GM23338 (cell line): ENCODE measurements around the gene CNTN5. TPM values are rescaled to one million over a fixed set of nuclear protein-coding genes. Genes with fewer than 3 reads are reported as not detected.

Source experiments
- ATAC-seq: fragments of 200-7000 bp; cut with Tn5 transposase; 3 replicates; pipeline ENCODE4 v1.9.1; 2020
- DNase-seq: peaks from one replicate; pipeline ENCODE4 v3.0.0-alpha.2; 2015; ENCODE audit warnings: low spot score
- H2AFZ ChIP-seq: fragments of 200-600 bp; sonication (generic); 2 replicates; pipeline ENCODE4 v1.8.0; 2016; ENCODE audit warnings: antibody characterized with exemption, mild to moderate bottlenecking, moderate library complexity
- H3F3A ChIP-seq: fragments of 200-600 bp; sonication (generic); replicated peaks from 2 replicates; pipeline ENCODE4 v1.8.0; 2017; ENCODE audit warnings: antibody characterized with exemption, mixed run types, low read depth
- H3K27ac ChIP-seq: fragments of 200-600 bp; sonication (generic); 2 replicates; pipeline ENCODE4 v1.6.1; 2016; ENCODE audit warnings: low read depth
- H3K27me3 ChIP-seq: fragments of 200-600 bp; sonication (generic); 2 replicates; pipeline ENCODE4 v1.8.0; 2016; ENCODE audit warnings: mild to moderate bottlenecking, mixed run types, moderate library complexity; ENCODE audit not compliant: insufficient read depth
- H3K36me3 ChIP-seq: fragments of 200-600 bp; sonication (generic); 2 replicates; pipeline ENCODE4 v1.8.0; 2016; ENCODE audit warnings: mild to moderate bottlenecking; ENCODE audit not compliant: insufficient read depth
- H3K4me1 ChIP-seq: fragments of 200-600 bp; sonication (generic); 2 replicates; pipeline ENCODE4 v1.8.0; 2016; ENCODE audit warnings: mild to moderate bottlenecking, moderate library complexity; ENCODE audit not compliant: insufficient read depth
- H3K4me2 ChIP-seq: fragments of 200-600 bp; sonication (generic); 2 replicates; pipeline ENCODE4 v1.7.1; 2017; ENCODE audit warnings: mixed run types
- H3K4me3 ChIP-seq: fragments of 200-600 bp; sonication (generic); 2 replicates; pipeline ENCODE4 v1.6.1; 2016; ENCODE audit warnings: mixed run types
- H3K79me2 ChIP-seq: fragments of 200-600 bp; sonication (generic); replicated peaks from 2 replicates; pipeline ENCODE4 v1.8.0; 2017; ENCODE audit warnings: mild to moderate bottlenecking; ENCODE audit not compliant: insufficient read depth
- H3K9me2 ChIP-seq: fragments of 200-600 bp; sonication (generic); 2 replicates; pipeline ENCODE4 v1.8.0; 2017; ENCODE audit not compliant: insufficient read depth
- H4K20me1 ChIP-seq: fragments of 200-600 bp; sonication (generic); replicated peaks from 2 replicates; pipeline ENCODE4 v1.8.0; 2017; ENCODE audit warnings: mild to moderate bottlenecking; ENCODE audit not compliant: insufficient read depth
- H3K27ac Mint-ChIP-seq: 2 replicates; pipeline ENCODE4 v1.8.0; 2020; ENCODE audit warnings: inconsistent platforms, mild to moderate bottlenecking, moderate library complexity, mixed read lengths
- H3K27me3 Mint-ChIP-seq: 3 replicates; pipeline ENCODE4 v1.8.0; 2022; ENCODE audit warnings: low read depth, mild to moderate bottlenecking, moderate library complexity, mixed read lengths, inconsistent platforms; ENCODE audit not compliant: insufficient read depth, poor library complexity
- H3K36me3 Mint-ChIP-seq: 3 replicates; pipeline ENCODE4 v1.8.0; 2021; ENCODE audit warnings: low read depth, mild to moderate bottlenecking, inconsistent platforms, moderate library complexity, mixed read lengths
- H3K4me1 Mint-ChIP-seq: 3 replicates; pipeline ENCODE4 v1.8.0; 2020; ENCODE audit warnings: mild to moderate bottlenecking, inconsistent platforms, mixed read lengths
- H3K4me3 Mint-ChIP-seq: 3 replicates; pipeline ENCODE4 v1.8.0; 2021; ENCODE audit warnings: moderate library complexity, mild to moderate bottlenecking, inconsistent platforms, mixed read lengths
- H3K9me3 Mint-ChIP-seq: 3 replicates; pipeline ENCODE4 v1.8.0; 2020; ENCODE audit warnings: moderate library complexity, mild to moderate bottlenecking, inconsistent platforms, mixed read lengths
- CTCF ChIP-seq, 2 experiments: fragments of 200-600 bp in 1 of 2; sonication (generic) in 1 of 2; conservative IDR thresholded peaks; 2 replicates each; pipeline versions ENCODE4 v1.5.1 to v1.6.1; 2016 to 2017; ENCODE audit warnings: antibody characterized with exemption in 2 of 2, low read depth in 2 of 2, mild to moderate bottlenecking in 2 of 2, moderate library complexity in 1 of 2
- ETS1 ChIP-seq: IDR thresholded peaks from 2 replicates; pipeline ENCODE4 v1.6.1; 2016; ENCODE audit warnings: antibody characterized with exemption
- EZH2 ChIP-seq: fragments of 200-600 bp; sonication (generic); IDR thresholded peaks from one replicate; pipeline ENCODE4 v1.8.0; 2017; ENCODE audit warnings: antibody characterized with exemption, mild to moderate bottlenecking, low read depth; ENCODE audit not compliant: unreplicated experiment
- JUNB ChIP-seq: IDR thresholded peaks from one replicate; pipeline ENCODE4 v1.6.1; 2016; ENCODE audit warnings: antibody characterized with exemption; ENCODE audit not compliant: unreplicated experiment
- NANOG ChIP-seq: IDR thresholded peaks from 2 replicates; pipeline ENCODE4 v1.6.1; 2016; ENCODE audit warnings: antibody characterized with exemption, borderline replicate concordance
- POLR2AphosphoS5 ChIP-seq: IDR thresholded peaks from 2 replicates; pipeline ENCODE4 v1.6.1; 2016; ENCODE audit warnings: antibody characterized with exemption, low read depth
- REST ChIP-seq: IDR thresholded peaks from one replicate; pipeline ENCODE4 v1.6.1; 2018; ENCODE audit warnings: antibody characterized with exemption; ENCODE audit not compliant: unreplicated experiment
- STAT1 ChIP-seq: IDR thresholded peaks from one replicate; pipeline ENCODE4 v1.6.1; 2016; ENCODE audit warnings: antibody characterized with exemption; ENCODE audit not compliant: unreplicated experiment
- ZNF114 ChIP-seq: fragments of 250-450 bp; sonication (Bioruptor Pico); IDR thresholded peaks from 2 replicates; pipeline ENCODE4 v1.5.0; 2020; ENCODE audit warnings: mild to moderate bottlenecking, moderate library complexity
- ZNF331 ChIP-seq: fragments of 250-450 bp; sonication (Bioruptor Pico); IDR thresholded peaks from 2 replicates; pipeline ENCODE4 v1.5.0; 2020; ENCODE audit warnings: low read depth, mild to moderate bottlenecking, moderate library complexity
- polyA plus RNA-seq: library from polyadenylated mRNA; unstranded; fragments of >200 nt; fragmentation: Nextera tagmentation; extraction: Ambion mirVana; gene quantifications from 2 replicates; pipeline ENCODE4 v1.2.1, GENCODE V29; 2016
- total RNA-seq: library from RNA; depleted of rRNA; stranded (reverse); fragments of >200 nt; shearing (Covaris generic); gene quantifications from 2 replicates; pipeline ENCODE4 v1.2.3, GENCODE V29; 2014

CNTN5 gene
- total and polyA plus RNA-seq, 2 experiments from 2014 or later: not detected

DNA sequence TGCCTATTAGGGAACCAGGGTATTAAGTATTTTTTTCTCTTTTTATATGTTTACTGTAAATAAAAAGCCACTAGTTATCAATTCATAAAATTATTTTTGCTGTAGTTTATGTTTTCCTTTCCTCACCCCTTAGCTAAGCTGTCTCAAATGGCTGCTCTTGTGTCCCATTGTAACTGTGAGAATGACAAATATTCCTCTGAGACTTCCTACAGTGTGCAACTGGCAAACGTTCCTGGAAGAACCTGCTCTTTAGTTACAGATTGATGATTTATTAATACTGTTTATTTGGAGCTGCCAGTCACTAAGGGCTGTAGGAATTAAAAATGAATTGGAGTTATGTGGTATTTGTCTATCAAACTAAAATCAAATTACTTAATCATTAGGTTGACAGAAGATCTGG is 990.9 kb downstream of the CNTN5 start:
- H3K9me2 ChIP-seq: no peaks in the 10 kb centered on the region
- H3K4me3 Mint-ChIP-seq: no peak overlapping the region
- no peak overlapping the region for H3K27ac ChIP-seq
- H2AFZ ChIP-seq: no peak overlapping the region; the same call in 1 of the 2 replicates
- no peaks in the 10 kb centered on the region for H3K27me3 ChIP-seq
- no peaks in the 10 kb centered on the region for H3K36me3 ChIP-seq
- TF ChIP-seq NANOG (no peak), POLR2AphosphoS5 (no peak)
- H3K4me1 Mint-ChIP-seq: no peaks in the 10 kb centered on the region; the same call in 2 of the 3 replicates
- H4K20me1 ChIP-seq: no peaks in the 10 kb centered on the region
- no peaks in the 10 kb centered on the region for H3F3A ChIP-seq
- no peak for ATAC-seq
- H3K9me3 Mint-ChIP-seq: no peaks in the 10 kb centered on the region
- H3K27ac Mint-ChIP-seq: no peak overlapping the region
- H3K27me3 Mint-ChIP-seq: peaks cover 2% of the 10 kb centered on the region
- H3K4me2 ChIP-seq: no peak overlapping the region
- H3K4me1 ChIP-seq: no peaks in the 10 kb centered on the region
- no peak overlapping the region for H3K4me3 ChIP-seq
- H3K79me2 ChIP-seq: no peaks in the 10 kb centered on the region
- DNase-seq: no peak
- no peaks in the 10 kb centered on the region for H3K36me3 Mint-ChIP-seq

DNA sequence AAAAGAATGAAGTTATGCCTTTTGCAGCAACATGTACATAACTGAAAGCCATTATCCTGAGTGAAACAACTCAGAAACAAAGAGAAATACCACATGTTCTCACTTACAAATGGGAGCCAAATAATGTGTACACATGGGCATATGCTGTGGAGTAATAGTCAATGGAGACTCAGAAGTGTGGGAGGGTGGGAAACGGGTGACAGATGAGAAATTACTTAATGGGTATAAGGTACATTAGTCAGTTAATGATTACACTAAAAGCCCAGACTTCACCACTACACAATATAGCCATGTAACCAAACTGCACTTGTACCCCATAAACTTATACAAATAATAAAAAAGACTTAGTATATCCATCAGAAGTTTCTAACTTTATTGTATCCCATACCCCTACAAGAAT is 992.3 kb downstream of the CNTN5 start:
- no peaks in the 10 kb centered on the region for H3F3A ChIP-seq
- H3K9me2 ChIP-seq: no peaks in the 10 kb centered on the region
- Mint-ChIP-seq H3K36me3 (no peaks in the 10 kb centered on the region), H3K4me1 (no peaks in the 10 kb centered on the region; the same call in 2 of the 3 replicates), H3K27ac (no peak overlapping the region), H3K27me3 (no peaks in the 10 kb centered on the region), H3K9me3 (no peaks in the 10 kb centered on the region), H3K4me3 (no peak overlapping the region)
- H3K79me2 ChIP-seq: no peaks in the 10 kb centered on the region
- DNase-seq: no peak
- no peak overlapping the region for H3K4me3 ChIP-seq
- H3K36me3 ChIP-seq: no peaks in the 10 kb centered on the region
- H3K4me1 ChIP-seq: no peaks in the 10 kb centered on the region
- H3K27me3 ChIP-seq: no peaks in the 10 kb centered on the region
- H4K20me1 ChIP-seq: no peaks in the 10 kb centered on the region
- no peak overlapping the region for H3K4me2 ChIP-seq
- H3K27ac ChIP-seq: no peak overlapping the region
- no peak overlapping the region for H2AFZ ChIP-seq
- ATAC-seq: no peak
- TF ChIP-seq ETS1 (no peak), CTCF (conservative IDR thresholded peaks at IDR 0.05; ENCODE audit: low read depth in 2 of 2) (no peak), ZNF114 (CRISPR knock-in tag) (no peak), EZH2 (no peak), REST (no peak), STAT1 (no peak), NANOG (no peak), ZNF331 (CRISPR knock-in tag) (no peak), POLR2AphosphoS5 (no peak), JUNB (no peak)
